ENCODE measurements around the gene CYP27B1.

The CYP27B1 gene

DNA sequence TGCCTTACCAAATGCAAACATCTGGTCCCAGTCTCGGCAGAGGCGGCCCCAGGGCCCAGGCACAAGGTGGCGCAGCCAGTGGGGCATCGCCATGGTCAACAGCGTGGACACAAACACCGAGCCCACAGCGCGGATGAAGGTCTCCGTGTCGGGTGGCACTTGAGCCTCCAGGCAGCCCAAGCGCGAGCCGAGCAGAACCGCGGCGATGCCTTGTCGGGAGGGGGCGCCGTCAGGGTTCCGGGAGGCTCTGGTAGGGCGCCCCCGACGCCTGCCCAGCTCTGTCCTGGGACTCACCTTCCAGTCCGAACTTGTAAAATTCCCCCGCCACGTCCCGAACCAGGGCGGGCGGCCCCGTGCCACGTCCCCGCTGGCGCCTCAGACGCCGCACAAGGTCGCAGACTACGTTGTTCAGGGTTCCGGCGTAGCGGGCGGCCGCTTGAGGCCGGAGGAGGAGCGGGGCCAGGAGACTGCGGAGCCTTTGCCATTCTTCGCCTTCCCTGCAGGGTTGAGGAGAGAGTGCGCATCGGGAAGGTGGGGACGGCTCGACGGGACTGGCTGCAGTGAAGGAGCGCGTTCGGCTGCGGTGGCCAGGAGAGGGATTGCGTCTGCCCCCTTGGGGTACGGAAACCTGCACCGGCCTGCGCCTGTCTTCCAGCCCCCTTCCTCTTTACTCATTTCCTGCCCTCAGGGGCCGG, 1.7 kb downstream of the CYP27B1 start:
- TF ChIP-seq ZFX (IDR thresholded peaks at IDR 0.05) = no peak
- TF ChIP-seq, protein P1, sequence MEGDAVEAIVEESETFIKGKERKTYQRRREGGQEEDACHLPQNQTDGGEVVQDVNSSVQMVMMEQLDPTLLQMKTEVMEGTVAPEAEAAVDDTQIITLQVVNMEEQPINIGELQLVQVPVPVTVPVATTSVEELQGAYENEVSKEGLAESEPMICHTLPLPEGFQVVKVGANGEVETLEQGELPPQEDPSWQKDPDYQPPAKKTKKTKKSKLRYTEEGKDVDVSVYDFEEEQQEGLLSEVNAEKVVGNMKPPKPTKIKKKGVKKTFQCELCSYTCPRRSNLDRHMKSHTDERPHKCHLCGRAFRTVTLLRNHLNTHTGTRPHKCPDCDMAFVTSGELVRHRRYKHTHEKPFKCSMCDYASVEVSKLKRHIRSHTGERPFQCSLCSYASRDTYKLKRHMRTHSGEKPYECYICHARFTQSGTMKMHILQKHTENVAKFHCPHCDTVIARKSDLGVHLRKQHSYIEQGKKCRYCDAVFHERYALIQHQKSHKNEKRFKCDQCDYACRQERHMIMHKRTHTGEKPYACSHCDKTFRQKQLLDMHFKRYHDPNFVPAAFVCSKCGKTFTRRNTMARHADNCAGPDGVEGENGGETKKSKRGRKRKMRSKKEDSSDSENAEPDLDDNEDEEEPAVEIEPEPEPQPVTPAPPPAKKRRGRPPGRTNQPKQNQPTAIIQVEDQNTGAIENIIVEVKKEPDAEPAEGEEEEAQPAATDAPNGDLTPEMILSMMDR (conservative IDR thresholded peaks at IDR 0.05) = no peak; the same call in 1 of the 2 replicates
- peak overlapping the region; percentile 53 for H3K27ac ChIP-seq

DNA sequence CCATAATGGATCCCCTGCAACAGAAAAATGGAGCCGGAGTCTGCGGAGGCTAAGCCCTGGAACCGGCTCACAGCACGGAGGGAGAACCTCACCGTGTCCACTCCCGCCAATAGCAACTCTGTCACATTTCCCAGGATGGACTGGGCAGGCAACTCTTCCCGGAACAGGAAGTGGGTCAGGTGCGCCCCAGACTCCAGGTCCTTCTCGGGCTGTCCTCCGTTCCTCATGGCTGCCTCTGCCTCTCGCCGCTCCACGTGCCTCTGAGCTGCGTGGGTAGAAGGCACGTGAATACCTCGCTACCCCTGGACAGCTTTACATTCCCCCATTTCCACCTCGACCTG, 2.2 kb downstream of the CYP27B1 start:
- TF ChIP-seq, protein P1 (conservative IDR thresholded peaks at IDR 0.05) = no peak
- no peak for TF ChIP-seq ZFX (IDR thresholded peaks at IDR 0.05)
- H3K27ac ChIP-seq = peak overlapping the region; percentile 53

DNA sequence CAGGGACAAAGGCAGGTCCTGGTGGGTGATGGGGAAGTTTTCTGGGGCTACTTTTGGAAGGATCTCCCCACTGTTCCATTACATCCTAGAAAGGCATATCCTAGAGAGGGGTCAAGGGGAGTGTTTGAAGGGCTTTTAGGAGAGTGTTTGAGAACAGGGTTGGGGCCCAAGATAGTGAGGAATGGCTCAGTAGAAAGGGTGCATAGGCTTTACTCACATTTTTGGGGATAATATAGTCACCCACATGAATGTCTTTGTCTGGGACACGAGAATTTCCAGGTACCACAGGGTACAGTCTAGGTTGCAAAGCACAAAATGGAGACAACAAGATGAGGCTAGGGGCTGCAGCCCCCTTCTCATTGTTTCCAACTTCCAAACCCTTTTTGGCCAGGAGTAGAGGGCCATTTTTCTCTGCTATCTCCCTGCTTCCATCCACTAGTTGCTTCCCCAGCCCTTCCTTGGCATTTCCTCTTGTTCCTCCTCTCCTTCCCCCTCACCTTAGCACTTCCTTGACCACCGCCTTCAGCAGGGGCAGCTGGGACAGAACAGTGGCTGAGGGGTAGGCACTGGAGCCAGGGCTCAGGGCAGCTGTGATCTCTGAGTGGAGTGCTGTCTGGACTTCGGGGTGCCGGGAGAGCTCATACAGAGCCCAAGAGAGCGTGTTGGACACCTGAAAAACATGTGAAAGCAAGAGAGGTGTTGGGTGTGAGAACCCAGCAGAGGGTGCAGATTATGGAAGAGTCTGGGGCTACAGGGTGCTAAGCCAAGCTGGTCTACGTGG, 2.8 kb downstream of the CYP27B1 start:
- TF ChIP-seq ZFX (IDR thresholded peaks at IDR 0.05) = no peak
- TF ChIP-seq, protein P1 (conservative IDR thresholded peaks at IDR 0.05) = no peak
- peak overlapping the region; percentile 53 for H3K27ac ChIP-seq

DNA sequence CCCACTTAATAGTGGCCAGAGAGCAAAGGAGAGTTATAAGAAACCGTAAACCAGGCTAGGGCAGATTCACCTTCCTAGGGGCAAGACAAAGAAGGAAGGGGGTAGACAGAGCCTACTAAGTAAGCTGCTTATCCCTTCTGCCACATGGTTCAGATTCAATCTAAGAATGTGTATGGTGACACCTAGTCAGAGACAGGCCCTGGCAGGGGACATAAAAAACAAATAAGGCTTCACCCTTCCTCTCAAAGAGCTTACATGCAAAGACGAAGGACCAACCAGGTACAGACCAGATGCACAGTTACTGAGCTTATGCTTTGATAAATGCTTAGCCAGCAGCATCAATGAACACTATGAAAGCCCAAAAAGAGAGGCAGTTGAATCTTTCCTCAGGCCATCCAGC, 4.4 kb downstream of the CYP27B1 start:
- TF ChIP-seq, protein P1 (conservative IDR thresholded peaks at IDR 0.05) = no peak
- no peak for TF ChIP-seq ZFX (IDR thresholded peaks at IDR 0.05)
- H3K27ac ChIP-seq = no peak overlapping the region

DNA sequence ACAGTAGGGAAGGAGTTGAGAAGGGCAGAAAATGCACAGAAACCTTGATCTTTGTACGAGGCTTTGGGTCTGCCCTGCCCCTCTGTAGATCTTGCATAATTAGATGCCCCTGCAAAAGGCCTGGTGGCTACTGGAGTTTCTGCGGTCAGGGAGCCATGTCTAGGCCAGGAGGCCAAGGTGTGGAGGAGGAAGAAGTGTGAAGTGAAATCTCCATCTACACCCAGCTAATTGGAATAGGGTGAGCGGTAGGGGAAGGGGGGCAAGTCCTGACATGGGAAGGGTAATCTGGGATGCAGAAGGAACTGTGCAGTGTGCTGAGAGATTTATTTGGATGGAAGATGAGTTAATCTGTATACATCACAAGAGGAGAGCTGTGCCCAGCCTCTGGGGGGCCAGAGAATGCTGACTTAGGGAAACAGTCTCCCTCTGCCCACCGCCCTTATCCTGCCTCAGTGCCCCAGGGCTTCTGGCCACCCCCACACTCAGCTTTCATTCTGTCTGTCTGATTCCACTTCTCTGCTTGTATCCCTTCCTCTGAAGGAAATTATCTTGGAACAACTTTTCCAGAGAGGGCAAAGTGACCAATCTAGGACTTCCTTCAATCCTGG, 5.4 kb downstream of the CYP27B1 start:
- TF ChIP-seq, protein P1 (conservative IDR thresholded peaks at IDR 0.05) = no peak
- TF ChIP-seq ZFX (IDR thresholded peaks at IDR 0.05) = no peak
- no peak overlapping the region for H3K27ac ChIP-seq

DNA sequence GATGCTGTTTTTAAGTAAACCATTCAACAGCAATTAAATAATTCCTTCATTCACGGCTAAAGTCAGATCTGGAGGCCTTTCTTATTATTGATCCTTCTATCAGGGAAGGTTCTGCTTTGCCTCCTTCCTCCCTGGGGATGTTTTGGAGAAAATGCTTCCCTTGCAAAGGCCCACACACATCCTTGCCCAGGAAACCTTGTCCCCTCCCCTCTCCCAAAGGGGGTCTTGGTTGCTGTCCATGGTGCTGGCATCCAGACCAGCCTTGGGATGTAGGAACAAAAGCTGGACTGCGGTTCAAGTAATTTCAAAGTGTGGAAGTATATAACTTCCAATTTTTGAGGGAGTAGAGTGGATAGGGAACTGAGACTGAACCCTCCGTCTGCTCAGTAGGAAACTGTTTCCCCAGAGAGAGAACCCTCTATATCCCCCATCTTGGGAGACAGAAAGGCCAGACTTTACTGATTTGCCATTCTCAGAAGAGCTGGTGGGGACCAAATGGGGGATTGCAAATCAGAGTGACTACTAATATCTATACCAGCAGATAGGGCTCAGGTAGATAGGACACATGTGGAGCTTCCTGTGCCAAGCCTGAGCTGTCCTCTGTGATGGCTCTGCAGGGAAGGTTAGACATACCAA, 6.4 kb downstream of the CYP27B1 start:
- TF ChIP-seq ZFX (IDR thresholded peaks at IDR 0.05) = no peak
- TF ChIP-seq, protein P1 (conservative IDR thresholded peaks at IDR 0.05) = no peak
- no peak overlapping the region for H3K27ac ChIP-seq
